HEK293T (cell line): ENCODE results near the gene AXIN1.

ENCODE experiments used
- ARNT ChIP-seq: fragments of 450-650 bp; IDR thresholded peaks from 2 replicates; pipeline ENCODE4 v1.6.1; 2017; ENCODE audit warnings: mild to moderate bottlenecking
- ELF4 ChIP-seq: fragments of 450-650 bp; IDR thresholded peaks from 2 replicates; pipeline ENCODE4 v1.6.1; 2017; ENCODE audit warnings: antibody characterized with exemption
- FOXM1 ChIP-seq: fragments of 450-650 bp; IDR thresholded peaks from 2 replicates; pipeline ENCODE4 v1.6.1; 2017; ENCODE audit warnings: mild to moderate bottlenecking, borderline replicate concordance
- HDGF ChIP-seq: fragments of 450-650 bp; IDR thresholded peaks from 2 replicates; pipeline ENCODE4 v1.6.1; 2017; ENCODE audit warnings: antibody characterized with exemption, borderline replicate concordance
- SP1 ChIP-seq: fragments of 450-650 bp; IDR thresholded peaks from 2 replicates; pipeline ENCODE4 v1.6.1; 2017
- SUZ12 ChIP-seq: fragments of 450-650 bp; IDR thresholded peaks from 2 replicates; pipeline ENCODE4 v1.6.1; 2016; ENCODE audit warnings: mild to moderate bottlenecking

GRCh38 chr16:296276-296675 is 56.2 kb downstream of the AXIN1 start:
- TF ChIP-seq SP1: no peak
- TF ChIP-seq SUZ12: no peak
- no peak for TF ChIP-seq ELF4
- TF ChIP-seq FOXM1: no peak
- no peak for TF ChIP-seq ARNT
- TF ChIP-seq HDGF: no peak
